Measurements from ENCODE around the gene ANAPC5. TPM values are rescaled to one million over a fixed set of nuclear protein-coding genes. Genes with fewer than 3 reads are reported as not detected.
"Not testable (repeated sequence)": the region's sequence is repeated elsewhere in the genome, so short reads cannot be mapped to it uniquely, and the experiment has no call there.

Gene ANAPC5
- total RNA-seq, 4 donors from 2014 or later, result 101 to 381 (median 139) TPM

DNA sequence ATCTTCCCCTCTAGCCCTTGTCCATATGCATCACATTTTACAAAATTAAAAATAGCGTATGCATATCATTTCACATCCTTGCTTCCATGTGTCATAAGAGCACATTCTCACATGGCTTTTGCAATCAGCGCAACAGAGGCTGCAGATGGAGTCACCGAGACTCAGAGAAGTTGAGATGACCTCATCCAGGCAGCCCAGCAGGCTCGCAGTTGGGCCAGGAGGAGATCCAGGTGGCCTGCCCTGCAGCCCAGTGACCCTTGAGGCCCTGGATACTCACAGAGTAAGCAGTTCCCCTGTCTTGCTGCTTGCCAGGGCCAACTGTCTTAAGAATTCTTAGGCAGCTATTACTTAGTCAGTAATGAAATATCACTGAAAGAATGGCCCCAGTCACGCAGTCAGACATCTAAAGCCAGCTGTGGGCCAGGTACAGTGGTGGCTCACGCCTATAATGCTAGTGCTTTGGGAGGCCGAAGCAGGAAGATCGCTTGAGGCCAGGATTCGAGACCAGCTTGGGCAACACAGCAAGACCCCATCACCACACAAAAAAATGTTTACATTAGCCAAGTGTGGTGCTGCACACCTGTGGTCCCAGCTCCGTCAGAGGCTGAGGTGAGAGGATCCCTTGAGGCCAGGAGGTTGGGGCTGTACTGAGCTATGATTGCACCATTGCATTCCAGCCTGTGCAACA is 64.8 kb downstream of the ANAPC5 start:
- Histone ChIP-seq H3K27ac (no peak overlapping the region), H3K4me3 (no peak overlapping the region), H3K4me1 (peaks cover 0 to 8% (median 0%) of the 10 kb centered on the region in 4 donors), H3K27me3 (no peaks in the 10 kb centered on the region), H3K36me3 (peaks cover 0 to 13% (median 0%) of the 10 kb centered on the region in 3 donors), H3K9me3 (no peaks in the 10 kb centered on the region)
- TF ChIP-seq, protein P1, sequence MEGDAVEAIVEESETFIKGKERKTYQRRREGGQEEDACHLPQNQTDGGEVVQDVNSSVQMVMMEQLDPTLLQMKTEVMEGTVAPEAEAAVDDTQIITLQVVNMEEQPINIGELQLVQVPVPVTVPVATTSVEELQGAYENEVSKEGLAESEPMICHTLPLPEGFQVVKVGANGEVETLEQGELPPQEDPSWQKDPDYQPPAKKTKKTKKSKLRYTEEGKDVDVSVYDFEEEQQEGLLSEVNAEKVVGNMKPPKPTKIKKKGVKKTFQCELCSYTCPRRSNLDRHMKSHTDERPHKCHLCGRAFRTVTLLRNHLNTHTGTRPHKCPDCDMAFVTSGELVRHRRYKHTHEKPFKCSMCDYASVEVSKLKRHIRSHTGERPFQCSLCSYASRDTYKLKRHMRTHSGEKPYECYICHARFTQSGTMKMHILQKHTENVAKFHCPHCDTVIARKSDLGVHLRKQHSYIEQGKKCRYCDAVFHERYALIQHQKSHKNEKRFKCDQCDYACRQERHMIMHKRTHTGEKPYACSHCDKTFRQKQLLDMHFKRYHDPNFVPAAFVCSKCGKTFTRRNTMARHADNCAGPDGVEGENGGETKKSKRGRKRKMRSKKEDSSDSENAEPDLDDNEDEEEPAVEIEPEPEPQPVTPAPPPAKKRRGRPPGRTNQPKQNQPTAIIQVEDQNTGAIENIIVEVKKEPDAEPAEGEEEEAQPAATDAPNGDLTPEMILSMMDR (IDR thresholded peaks at IDR 0.05), result no peak
- TF ChIP-seq POLR2A (IDR thresholded peaks at IDR 0.05), result no peak
- no peak for DNase-seq

DNA sequence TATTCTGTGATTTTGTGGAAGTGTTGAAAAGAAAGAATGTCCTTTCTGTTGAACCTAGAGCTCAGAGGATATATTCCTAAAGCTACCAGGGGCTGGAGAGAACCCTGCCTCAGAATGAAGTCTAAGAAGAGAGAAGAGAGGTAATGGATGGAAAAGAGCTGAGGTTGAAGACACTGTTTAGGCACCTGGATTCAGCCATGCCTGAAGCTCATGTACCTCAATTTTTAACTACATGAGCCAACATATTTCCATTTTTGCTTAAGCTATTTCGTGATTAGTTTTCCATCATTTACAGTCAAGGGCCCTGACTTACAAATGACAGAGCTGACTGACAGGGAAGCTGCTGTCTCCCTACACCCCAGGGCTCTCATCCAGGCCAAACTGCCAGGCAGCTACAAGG is 66.4 kb downstream of the ANAPC5 start:
- Histone ChIP-seq H3K4me1 (peaks cover 0 to 8% (median 0%) of the 10 kb centered on the region in 4 donors), H3K36me3 (peaks cover 0 to 3% (median 0%) of the 10 kb centered on the region in 3 donors), H3K4me3 (no peak overlapping the region), H3K27me3 (no peaks in the 10 kb centered on the region), H3K27ac (no peak overlapping the region), H3K9me3 (no peaks in the 10 kb centered on the region)
- no peak for DNase-seq
- no peak for TF ChIP-seq POLR2A (IDR thresholded peaks at IDR 0.05)
- TF ChIP-seq, protein P1 (IDR thresholded peaks at IDR 0.05), result no peak

DNA sequence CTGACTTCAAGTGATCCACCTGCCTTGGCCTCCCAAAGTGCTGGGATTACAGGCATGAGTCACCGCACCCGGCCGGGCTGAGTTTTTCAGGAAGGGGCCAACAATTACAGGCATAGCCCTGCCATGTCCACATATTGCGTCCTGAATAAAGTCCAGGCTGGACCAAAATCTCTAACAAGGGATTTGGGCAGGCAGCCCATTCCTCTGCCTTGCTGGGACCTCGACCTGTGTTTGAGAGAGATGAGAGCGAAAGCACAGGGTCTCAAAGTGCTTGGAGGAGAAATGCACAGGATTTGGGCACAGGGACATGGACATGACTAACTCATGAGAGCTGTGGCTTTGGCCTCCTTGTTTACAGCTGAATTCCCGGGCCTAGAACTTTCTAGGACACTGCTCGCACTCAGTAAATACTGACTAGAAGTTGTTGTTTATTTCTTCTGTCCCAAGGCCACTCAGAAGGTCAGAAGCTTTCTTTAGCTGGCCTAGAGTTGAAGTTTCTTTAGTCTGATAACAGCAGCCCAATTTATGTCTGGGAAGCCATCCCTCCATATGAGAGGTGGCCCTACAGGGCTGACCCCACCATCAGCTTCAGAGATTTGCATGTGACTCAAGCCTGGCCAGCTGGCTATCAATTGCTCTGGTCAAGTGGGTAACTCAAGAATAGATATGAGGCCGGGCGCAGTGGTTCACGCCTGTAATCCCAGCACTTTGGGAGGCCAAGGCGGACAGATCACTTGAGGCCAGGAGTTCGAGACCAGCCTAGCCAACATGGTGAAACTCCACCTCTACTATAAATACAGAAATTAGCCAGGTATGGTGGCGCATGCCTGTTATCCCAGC is 67.4 kb downstream of the ANAPC5 start:
- Histone ChIP-seq H3K36me3 (no peaks in the 10 kb centered on the region), H3K4me3 (no peak overlapping the region), H3K9me3 (no peaks in the 10 kb centered on the region), H3K27ac (peak overlapping the region in 3 of 4 donors; percentile 38 to 57 (median 52)), H3K4me1 (peaks cover 0 to 8% (median 0%) of the 10 kb centered on the region in 4 donors), H3K27me3 (no peaks in the 10 kb centered on the region)
- DNase-seq, result peak in 1 of 3 donors; percentile 55
- TF ChIP-seq, protein P1 (IDR thresholded peaks at IDR 0.05), result no peak
- TF ChIP-seq POLR2A (IDR thresholded peaks at IDR 0.05), result no peak

DNA sequence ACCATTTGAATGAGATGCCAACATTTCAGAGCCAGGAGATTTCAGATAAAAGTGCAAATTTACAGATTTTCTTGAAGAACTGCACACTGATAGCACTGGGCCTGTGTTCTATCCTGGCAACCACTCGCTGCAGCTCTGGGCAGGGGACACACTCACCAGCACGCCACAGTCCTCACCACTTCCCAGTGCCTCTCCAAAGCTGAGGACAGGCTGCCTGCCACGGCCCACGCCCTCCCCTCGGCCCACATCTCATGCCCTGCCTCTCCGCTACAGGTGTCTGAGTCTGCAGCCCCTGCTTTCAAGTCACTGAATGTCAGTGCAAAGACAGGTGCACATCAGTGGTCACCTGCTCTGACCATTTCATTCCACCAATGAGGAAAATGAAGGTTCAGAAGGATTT is 68.4 kb downstream of the ANAPC5 start:
- DNase-seq, result no peak
- no peaks in the 10 kb centered on the region for H3K27me3 ChIP-seq
- H3K36me3 ChIP-seq, result no peaks in the 10 kb centered on the region
- no peaks in the 10 kb centered on the region for H3K9me3 ChIP-seq
- peaks cover 0 to 8% (median 0%) of the 10 kb centered on the region in 4 donors for H3K4me1 ChIP-seq
- no peak overlapping the region for H3K4me3 ChIP-seq
- peak overlapping the region in 3 of 4 donors; percentile 38 to 57 (median 52) for H3K27ac ChIP-seq
- TF ChIP-seq, protein P1 (IDR thresholded peaks at IDR 0.05), result no peak
- no peak for TF ChIP-seq POLR2A (IDR thresholded peaks at IDR 0.05)

DNA sequence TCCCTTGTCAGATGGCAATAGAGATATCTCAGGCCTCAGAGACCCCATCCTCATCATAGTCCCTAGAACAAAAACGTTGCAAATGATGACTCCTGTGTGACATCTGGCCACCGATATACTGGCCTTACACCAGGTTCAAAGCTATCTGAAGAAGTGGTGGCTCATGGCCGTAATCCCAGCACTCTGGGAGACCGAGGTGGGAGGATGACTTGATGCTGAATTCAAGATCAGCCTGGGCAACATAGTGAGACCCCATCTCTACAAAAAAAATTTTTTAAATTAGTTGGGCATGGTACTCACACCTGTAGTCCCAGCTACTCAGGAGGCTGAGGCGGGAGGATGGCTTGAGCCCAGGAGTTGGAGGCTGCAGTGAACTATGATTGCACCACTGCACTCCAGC is 68.8 kb downstream of the ANAPC5 start:
- Histone ChIP-seq H3K36me3 (no peaks in the 10 kb centered on the region), H3K4me1 (peaks cover 0 to 4% (median 0%) of the 10 kb centered on the region in 4 donors), H3K27me3 (no peaks in the 10 kb centered on the region), H3K9me3 (no peaks in the 10 kb centered on the region), H3K4me3 (no peak overlapping the region), H3K27ac (no peak overlapping the region)
- TF ChIP-seq, protein P1 (IDR thresholded peaks at IDR 0.05), result no peak
- no peak for TF ChIP-seq POLR2A (IDR thresholded peaks at IDR 0.05)
- no peak for DNase-seq

DNA sequence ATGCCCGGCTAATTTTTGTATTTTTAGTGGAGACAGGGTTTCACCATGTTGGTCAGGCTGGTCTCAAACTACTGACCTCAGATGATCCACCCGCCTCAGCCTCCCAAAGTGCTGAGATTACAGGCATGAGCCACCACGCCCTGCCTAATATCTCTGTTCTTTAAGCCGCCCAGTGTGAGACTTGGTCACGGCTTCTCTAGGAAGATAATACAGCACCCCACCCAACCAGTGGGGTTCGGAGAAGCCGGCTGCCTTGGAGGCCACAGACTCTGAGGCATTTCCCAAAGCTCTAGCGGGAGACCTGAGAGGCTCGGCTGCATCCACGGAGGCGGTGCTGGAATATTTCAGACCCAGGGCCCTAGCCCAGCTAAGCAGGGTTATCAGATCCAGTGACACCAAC is 69.3 kb downstream of the ANAPC5 start:
- H3K27ac ChIP-seq, DNase-seq, H3K36me3 ChIP-seq, H3K27me3 ChIP-seq, H3K4me1 ChIP-seq, H3K9me3 ChIP-seq, H3K4me3 ChIP-seq: not testable (repeated sequence)

Data from Peyer's patch (tissue), 4 donors.